ENCODE data around the gene PPFIBP1. TPM values are rescaled to one million over a fixed set of nuclear protein-coding genes. Genes with fewer than 3 reads are reported as not detected.
"Not testable (repeated sequence)": the region's sequence is repeated elsewhere in the genome, so short reads cannot be mapped to it uniquely, and the experiment has no call there.

PPFIBP1 gene
- total and polyA plus RNA-seq, 2 donors (not counting 1 experiment from before 2014, with no cell fraction given), result 3.3 to 15.0 TPM

DNA sequence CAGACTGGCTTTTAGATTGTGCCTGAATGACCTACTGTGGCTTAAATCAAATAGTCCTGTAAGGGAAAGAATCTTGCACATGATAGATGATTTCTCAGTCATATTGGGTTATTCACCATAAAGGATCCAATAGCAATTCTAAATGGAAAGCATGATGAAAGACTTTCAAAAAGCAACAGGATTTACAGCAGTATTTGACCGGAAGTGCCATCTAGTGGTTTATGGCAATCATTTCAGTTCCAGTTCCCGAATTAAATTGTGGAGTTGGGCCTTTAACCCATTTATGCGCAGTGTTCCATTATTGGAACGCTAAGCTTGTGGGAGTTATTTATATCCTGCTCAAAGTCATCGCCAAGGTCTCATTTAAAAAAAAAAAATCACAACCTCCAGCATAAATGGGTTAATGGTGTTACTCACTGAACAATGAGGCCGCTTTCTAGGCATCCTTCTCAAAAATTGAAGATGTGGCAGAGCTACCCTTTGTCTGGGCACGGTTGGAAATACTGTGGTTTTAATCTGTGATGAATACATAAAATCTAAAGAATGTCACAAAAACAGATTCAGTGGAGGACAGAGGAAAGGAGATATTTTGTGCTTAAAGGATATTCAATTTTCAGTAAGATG is 111.5 kb downstream of the PPFIBP1 start:
- H3K36me3 ChIP-seq (replicated peaks in 1 of 2; ENCODE audit: control extremely low read depth in 1 of 2, control insufficient read depth in 1 of 2, extremely low read depth in 1 of 2, insufficient read depth in 2 of 2, low read length in 1 of 2), result no peaks in the 10 kb centered on the region
- intact Hi-C loops (cut with micrococcal nuclease), result no loop called here
- no peak overlapping the region for H3K9ac ChIP-seq (ENCODE audit: low read length)
- Mint-ChIP-seq H3K4me3 (no peak overlapping the region), H3K9me3 (ENCODE audit: insufficient read depth) (no peaks in the 10 kb centered on the region), H3K4me1 (no peaks in the 10 kb centered on the region), H3K27ac (no peak overlapping the region), H3K27me3 (peaks cover under 1% of the 10 kb centered on the region)
- no peak overlapping the region for H2AFZ ChIP-seq (ENCODE audit: insufficient read depth, low read depth, low read length, poor library complexity, severe bottlenecking)
- H4K20me1 ChIP-seq (ENCODE audit: control insufficient read depth, insufficient read depth, low read length, poor library complexity, severe bottlenecking), result no peaks in the 10 kb centered on the region
- no peak overlapping the region for H3K4me2 ChIP-seq (replicated peaks; ENCODE audit: low read depth, low read length, poor library complexity, severe bottlenecking)
- H3K27me3 ChIP-seq (replicated peaks in 1 of 4; ENCODE audit: control extremely low read depth in 1 of 4, control insufficient read depth in 3 of 4, insufficient read depth in 4 of 4, low read length in 3 of 4), result no peaks in the 10 kb centered on the region
- ChIA-PET CTCF (interaction anchor here (0.7 to 3.5 kb wide), 4 partner anchors 9 to 248 kb away, joined by 3 to 22 read pairs (median 4); no protein-coding TSS in a partner anchor), POLR2A (no interaction called here)
- DNase-seq (peak; percentile 15), ATAC-seq (ENCODE audit: low read depth) (no peak)
- H3K9me3 ChIP-seq (ENCODE audit: control extremely low read depth in 1 of 3, control insufficient read depth in 2 of 3, insufficient read depth in 1 of 3, low read length in 2 of 3), result no peaks in the 10 kb centered on the region
- no CpG with 5 or more reads among the region's 7 CpGs for WGBS (ENCODE audit: insufficient coverage)
- TF ChIP-seq EZH2 (IDR thresholded peaks at IDR 0.05; ENCODE audit: borderline replicate concordance, insufficient read depth, low read depth, low read length, poor library complexity, severe bottlenecking) (no peak), CTCF (IDR thresholded peaks at IDR 0.05) (peak; percentile 46)
- H3K4me3 ChIP-seq (ENCODE audit: control extremely low read depth in 1 of 5, extremely low read depth in 1 of 5, insufficient read depth in 1 of 5, low read depth in 2 of 5, low read length in 4 of 5), result no peak overlapping the region
- H3K79me2 ChIP-seq (ENCODE audit: control insufficient read depth, insufficient read depth, low read length), result no peaks in the 10 kb centered on the region
- no peaks in the 10 kb centered on the region for H3K4me1 ChIP-seq (ENCODE audit: control insufficient read depth in 2 of 2, insufficient read depth in 2 of 2, low read length in 2 of 2)
- no peak overlapping the region for H3K27ac ChIP-seq (ENCODE audit: low read length in 2 of 2)

DNA sequence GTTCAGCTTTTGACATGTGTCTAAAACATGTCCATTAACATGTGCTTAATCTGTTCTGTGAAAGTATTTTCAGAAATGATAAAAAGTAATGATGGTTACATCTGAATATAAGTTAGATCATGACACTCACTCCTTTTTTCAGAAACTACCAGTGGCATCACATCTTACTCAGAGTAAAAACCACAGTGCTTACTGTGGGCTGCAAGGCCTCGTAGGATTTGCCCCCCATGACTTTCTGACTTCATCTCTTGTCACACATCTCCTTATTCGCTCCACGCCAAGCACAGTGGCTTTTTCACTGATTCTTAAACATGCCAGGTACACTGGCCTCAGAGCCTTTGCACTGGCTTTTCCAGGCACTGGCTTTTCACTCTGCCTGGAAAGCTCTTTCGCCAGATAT is 112.6 kb downstream of the PPFIBP1 start:
- 100% methylated on average over 1 of the region's 4 CpGs for WGBS (ENCODE audit: insufficient coverage)

More for the DNA sequence above, 112.6 kb downstream of the PPFIBP1 start:
- H2AFZ ChIP-seq (ENCODE audit: insufficient read depth, low read depth, low read length, poor library complexity, severe bottlenecking); DNase-seq; H3K27ac ChIP-seq (ENCODE audit: low read length in 2 of 2); H3K4me3 ChIP-seq (ENCODE audit: control extremely low read depth in 1 of 5, extremely low read depth in 1 of 5, insufficient read depth in 1 of 5, low read depth in 2 of 5, low read length in 4 of 5); H3K27ac Mint-ChIP-seq; H3K9me3 ChIP-seq (ENCODE audit: control extremely low read depth in 1 of 3, control insufficient read depth in 2 of 3, insufficient read depth in 1 of 3, low read length in 2 of 3); H3K4me3 Mint-ChIP-seq; H3K9me3 Mint-ChIP-seq (ENCODE audit: insufficient read depth); H3K9ac ChIP-seq (ENCODE audit: low read length); intact Hi-C loops (cut with micrococcal nuclease); H3K4me1 Mint-ChIP-seq; H3K27me3 Mint-ChIP-seq; H3K27me3 ChIP-seq (replicated peaks in 1 of 4; ENCODE audit: control extremely low read depth in 1 of 4, control insufficient read depth in 3 of 4, insufficient read depth in 4 of 4, low read length in 3 of 4); POLR2A ChIA-PET; H3K79me2 ChIP-seq (ENCODE audit: control insufficient read depth, insufficient read depth, low read length); H4K20me1 ChIP-seq (ENCODE audit: control insufficient read depth, insufficient read depth, low read length, poor library complexity, severe bottlenecking); H3K4me2 ChIP-seq (replicated peaks; ENCODE audit: low read depth, low read length, poor library complexity, severe bottlenecking); ATAC-seq (ENCODE audit: low read depth); H3K36me3 ChIP-seq (replicated peaks in 1 of 2; ENCODE audit: control extremely low read depth in 1 of 2, control insufficient read depth in 1 of 2, extremely low read depth in 1 of 2, insufficient read depth in 2 of 2, low read length in 1 of 2); H3K4me1 ChIP-seq (ENCODE audit: control insufficient read depth in 2 of 2, insufficient read depth in 2 of 2, low read length in 2 of 2): not testable (repeated sequence)
- CTCF ChIA-PET, result interaction anchor here (3.5 kb wide), 1 partner anchor 202 kb away, joined by 22 read pairs; no protein-coding TSS in a partner anchor
